Activated B cell treated with CpG ODN at 0.5 μM for 24 hours (primary cell): Measurements from ENCODE around the gene CHST9. TPM values are rescaled to one million over a fixed set of nuclear protein-coding genes. Genes with fewer than 3 reads are reported as not detected.

Experiments used
- ATAC-seq: fragments of 200-7000 bp; cut with Tn5 transposase; one replicate; pipeline ENCODE4 v1.10.0; 2021; ENCODE audit warnings: low read depth, mild to moderate bottlenecking, moderate library complexity
- CTCF ChIA-PET: fragments of 350-600 bp; sonication (Branson Sonifier 250); formaldehyde crosslinking; loops from one replicate; lab custom pipeline; 2021; ENCODE audit warnings: antibody characterized with exemption; lab: Charles Lee
- POLR2A ChIA-PET: fragments of 350-600 bp; sonication (Branson Sonifier 250); formaldehyde crosslinking; loops from one replicate; lab custom pipeline; 2021; ENCODE audit warnings: antibody characterized with exemption; lab: Charles Lee
- DNase-seq: peaks from one replicate; pipeline ENCODE4 v3.0.0; 2022
- H3K27ac Mint-ChIP-seq: one replicate; pipeline ENCODE4 v1.8.0; 2020; ENCODE audit warnings: mixed read lengths
- H3K27me3 Mint-ChIP-seq: one replicate; pipeline ENCODE4 v1.8.0; 2021; ENCODE audit warnings: mixed read lengths
- H3K36me3 Mint-ChIP-seq: one replicate; pipeline ENCODE4 v1.8.0; 2021; ENCODE audit warnings: low read depth, mixed read lengths
- H3K4me1 Mint-ChIP-seq: one replicate; pipeline ENCODE4 v1.8.0; 2021; ENCODE audit warnings: mixed read lengths
- H3K4me3 Mint-ChIP-seq: one replicate; pipeline ENCODE4 v1.8.0; 2020; ENCODE audit warnings: mild to moderate bottlenecking, mixed read lengths
- H3K9me3 Mint-ChIP-seq: one replicate; pipeline ENCODE4 v1.8.0; 2020; ENCODE audit warnings: mixed read lengths
- intact Hi-C: fragments of 100-400 bp; cut with micrococcal nuclease; formaldehyde crosslinking; loops from one replicate; pipeline ENCODE4 v1.15.1; 2024
- total RNA-seq: library from RNA; stranded (reverse); gene quantifications from 2 replicates; pipeline ENCODE4 v1.2.3, GENCODE V29; 2022
- TF ChIP-seq, protein P1 (sequence below): fragments of 200-600 bp; IDR thresholded peaks from one replicate; pipeline ENCODE4 v1.8.0; 2022; ENCODE audit warnings: antibody characterized with exemption, mild to moderate bottlenecking

The CHST9 gene
- total RNA-seq, 1 donor from 2014 or later = not detected

DNA sequence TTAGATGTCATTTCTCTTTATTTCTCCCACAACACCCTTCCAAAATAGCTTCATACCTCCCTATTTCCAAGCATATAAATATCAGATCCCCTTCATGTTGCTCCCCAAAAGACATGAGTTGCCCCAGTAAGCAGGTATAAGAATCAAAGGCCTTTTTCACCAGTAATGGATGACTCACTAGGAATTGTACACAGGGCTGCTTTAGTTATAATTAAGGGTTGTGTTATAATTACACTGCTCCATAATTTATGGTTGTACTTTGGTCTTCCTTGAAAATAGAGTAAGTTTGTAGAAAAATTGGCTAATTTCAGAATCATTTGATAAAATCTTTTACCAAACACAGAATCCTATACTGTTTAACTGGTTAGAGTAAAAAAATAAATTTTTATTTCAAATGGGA lies 310.8 kb downstream of the CHST9 start:
- Mint-ChIP-seq H3K36me3 (no peaks in the 10 kb centered on the region), H3K27me3 (no peaks in the 10 kb centered on the region), H3K27ac (no peak overlapping the region), H3K4me1 (no peaks in the 10 kb centered on the region), H3K9me3 (no peaks in the 10 kb centered on the region), H3K4me3 (no peak overlapping the region)
- DNase-seq = no peak
- no peak for ATAC-seq
- CTCF ChIA-PET = no interaction called here
- POLR2A ChIA-PET = no interaction called here
- intact Hi-C loops = no loop called here
- TF ChIP-seq, protein P1, sequence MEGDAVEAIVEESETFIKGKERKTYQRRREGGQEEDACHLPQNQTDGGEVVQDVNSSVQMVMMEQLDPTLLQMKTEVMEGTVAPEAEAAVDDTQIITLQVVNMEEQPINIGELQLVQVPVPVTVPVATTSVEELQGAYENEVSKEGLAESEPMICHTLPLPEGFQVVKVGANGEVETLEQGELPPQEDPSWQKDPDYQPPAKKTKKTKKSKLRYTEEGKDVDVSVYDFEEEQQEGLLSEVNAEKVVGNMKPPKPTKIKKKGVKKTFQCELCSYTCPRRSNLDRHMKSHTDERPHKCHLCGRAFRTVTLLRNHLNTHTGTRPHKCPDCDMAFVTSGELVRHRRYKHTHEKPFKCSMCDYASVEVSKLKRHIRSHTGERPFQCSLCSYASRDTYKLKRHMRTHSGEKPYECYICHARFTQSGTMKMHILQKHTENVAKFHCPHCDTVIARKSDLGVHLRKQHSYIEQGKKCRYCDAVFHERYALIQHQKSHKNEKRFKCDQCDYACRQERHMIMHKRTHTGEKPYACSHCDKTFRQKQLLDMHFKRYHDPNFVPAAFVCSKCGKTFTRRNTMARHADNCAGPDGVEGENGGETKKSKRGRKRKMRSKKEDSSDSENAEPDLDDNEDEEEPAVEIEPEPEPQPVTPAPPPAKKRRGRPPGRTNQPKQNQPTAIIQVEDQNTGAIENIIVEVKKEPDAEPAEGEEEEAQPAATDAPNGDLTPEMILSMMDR = no peak

DNA sequence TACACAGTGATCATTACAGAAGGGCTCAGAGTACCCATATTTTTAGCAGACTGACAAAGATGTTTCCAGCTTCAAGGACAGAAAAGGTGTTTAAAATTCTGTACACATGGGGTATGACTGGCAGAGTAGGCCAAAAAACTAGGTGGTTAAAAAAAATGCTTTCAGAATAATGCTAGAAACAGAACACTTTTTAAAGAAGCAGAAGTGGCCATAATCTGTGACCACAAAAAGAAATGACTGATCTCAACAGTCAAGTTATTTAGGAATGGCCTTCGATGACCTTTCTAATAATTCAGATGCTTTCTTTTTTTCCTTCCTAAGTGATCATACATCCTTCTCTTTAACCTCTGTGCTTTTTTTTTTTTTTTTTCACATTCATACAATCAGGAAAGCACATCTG lies 315.5 kb downstream of the CHST9 start:
- peaks cover 8% of the 10 kb centered on the region for H3K27me3 Mint-ChIP-seq
- POLR2A ChIA-PET = no interaction called here
- TF ChIP-seq, protein P1 = no peak
- intact Hi-C loops = no loop called here
- CTCF ChIA-PET = no interaction called here
- H3K4me1 Mint-ChIP-seq = no peaks in the 10 kb centered on the region
- H3K4me3 Mint-ChIP-seq = no peak overlapping the region
- no peaks in the 10 kb centered on the region for H3K9me3 Mint-ChIP-seq
- H3K36me3 Mint-ChIP-seq = no peaks in the 10 kb centered on the region
- ATAC-seq (no peak), DNase-seq (no peak)
- H3K27ac Mint-ChIP-seq = no peak overlapping the region

DNA sequence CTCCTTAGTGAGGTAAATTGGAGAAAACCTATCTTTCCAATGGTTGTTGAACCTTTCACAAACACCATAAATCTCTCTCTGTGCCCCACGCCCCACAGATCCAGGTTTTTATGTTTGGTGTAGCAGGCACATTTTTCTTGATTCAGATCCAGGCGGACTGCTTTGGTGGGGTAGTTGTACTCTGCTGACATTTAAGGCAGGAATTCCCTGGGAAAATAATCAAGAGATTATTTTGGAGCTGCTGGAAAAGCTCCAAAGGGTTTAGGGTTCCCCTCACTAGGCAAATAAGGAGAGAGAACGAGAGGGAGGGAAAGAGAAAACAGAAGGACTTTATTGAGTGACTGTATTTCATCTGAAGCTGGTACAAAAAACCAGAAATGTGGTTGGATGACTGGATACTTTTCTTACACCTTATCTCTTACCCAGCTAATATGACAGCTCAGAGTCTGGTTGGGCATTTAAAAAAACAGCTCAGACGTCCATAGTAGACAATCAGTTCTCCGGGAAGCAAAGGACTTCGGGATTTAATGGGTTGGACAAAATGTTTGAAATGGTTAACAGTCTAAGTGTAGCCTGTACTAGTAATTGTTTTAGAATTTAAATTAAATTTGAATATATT lies 316.0 kb downstream of the CHST9 start:
- H3K27ac Mint-ChIP-seq = no peak overlapping the region

DNA sequence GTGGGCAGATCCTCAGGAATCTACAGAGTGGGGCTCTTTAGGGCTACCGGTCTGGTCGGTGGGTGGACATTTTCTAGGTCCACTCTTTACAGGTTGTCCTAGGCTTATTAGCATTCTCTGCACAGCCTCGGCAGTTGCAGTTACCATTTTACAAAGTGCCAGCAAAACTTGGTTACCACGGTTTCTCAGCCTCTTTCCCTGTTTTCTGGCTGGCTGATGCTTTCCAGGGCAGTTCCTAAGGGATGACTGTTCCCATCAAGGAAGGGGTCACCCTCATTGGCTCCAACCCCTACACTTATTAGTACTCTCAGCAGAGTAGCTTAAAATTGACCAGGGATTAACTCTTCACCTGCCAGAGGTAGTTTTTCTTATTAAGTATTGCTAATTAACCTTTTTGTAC lies 317.6 kb downstream of the CHST9 start:
- no peak overlapping the region for H3K27ac Mint-ChIP-seq
- TF ChIP-seq, protein P1 = no peak
- no peaks in the 10 kb centered on the region for H3K9me3 Mint-ChIP-seq
- H3K4me1 Mint-ChIP-seq = no peaks in the 10 kb centered on the region
- no peaks in the 10 kb centered on the region for H3K36me3 Mint-ChIP-seq
- DNase-seq (no peak), ATAC-seq (no peak)
- H3K4me3 Mint-ChIP-seq = no peak overlapping the region
- ChIA-PET CTCF (no interaction called here), POLR2A (no interaction called here)
- peaks cover 17% of the 10 kb centered on the region for H3K27me3 Mint-ChIP-seq
- intact Hi-C loops = no loop called here

More for the DNA sequence above, 316.0 kb downstream of the CHST9 start:
- ATAC-seq (no peak), DNase-seq (no peak)
- intact Hi-C loops = no loop called here
- no peaks in the 10 kb centered on the region for H3K4me1 Mint-ChIP-seq
- no peak overlapping the region for H3K4me3 Mint-ChIP-seq
- H3K9me3 Mint-ChIP-seq = no peaks in the 10 kb centered on the region
- no peaks in the 10 kb centered on the region for H3K36me3 Mint-ChIP-seq
- TF ChIP-seq, protein P1 = no peak
- ChIA-PET CTCF (no interaction called here), POLR2A (no interaction called here)
- peaks cover 11% of the 10 kb centered on the region for H3K27me3 Mint-ChIP-seq

DNA sequence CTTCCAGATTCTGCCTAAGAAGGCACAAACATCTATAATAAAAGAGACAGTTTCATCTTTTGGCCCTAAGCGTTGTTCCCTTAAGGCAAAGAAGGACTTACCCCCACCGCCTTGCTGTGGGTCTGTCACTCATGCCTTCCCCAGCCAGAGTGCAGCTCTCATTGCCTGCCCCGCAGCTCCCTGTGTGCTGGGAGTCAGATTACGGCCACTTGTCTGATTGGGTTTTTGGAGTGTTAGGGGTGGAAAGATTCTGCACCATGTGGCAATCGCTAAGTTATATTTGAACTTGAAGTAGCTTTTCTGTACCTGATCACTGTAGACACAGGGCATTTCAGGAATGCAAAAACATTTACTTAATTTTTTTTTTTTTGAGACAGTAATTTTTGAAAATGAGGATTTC lies 319.6 kb downstream of the CHST9 start, which contains the start of gene AQP4:
Gene AQP4 (minus strand): TSS at position 151 of the 400 bp plus-strand sequence. CDS start 18 bp downstream, at position 133.
- no peak within 1 kb of the TSS for H3K27ac Mint-ChIP-seq
- TF ChIP-seq, protein P1 = no peak
- H3K36me3 Mint-ChIP-seq = no peaks in the 10 kb centered on the region
- H3K27me3 Mint-ChIP-seq = peaks cover 23% of the 10 kb centered on the region
- POLR2A ChIA-PET = no interaction called here
- no peaks in the 10 kb centered on the region for H3K9me3 Mint-ChIP-seq
- H3K4me1 Mint-ChIP-seq = no peaks in the 10 kb centered on the region
- intact Hi-C loops = no loop called here
- DNase-seq (no peak), ATAC-seq (no peak)
- H3K4me3 Mint-ChIP-seq = no peak within 1 kb of the TSS
- CTCF ChIA-PET = no interaction called here
